ENCODE measurements around the gene CDK16.

CDK16 gene

GRCh38 chrX:47218920-47219815 lies 687 bp downstream of the CDK16 start:
- Histone ChIP-seq H3K23ac (ENCODE audit: low read length) (no peak overlapping the region), H3K27ac (ENCODE audit: low read depth, low read length) (peak overlapping the region; percentile 71), H4K12ac (ENCODE audit: low read depth, low read length) (peak overlapping the region; percentile 69), H3K4ac (ENCODE audit: low read depth, low read length) (peak overlapping the region; percentile 92), H2AK5ac (ENCODE audit: low read length) (peak overlapping the region; percentile 68), H3K4me1 (ENCODE audit: control insufficient read depth in 1 of 2, insufficient read depth in 2 of 2, low read length in 2 of 2) (peaks cover 12 to 16% of the 10 kb centered on the region in 2 experiments), H4K8ac (ENCODE audit: low read depth, low read length) (peak overlapping the region; percentile 41), H3K27me3 (ENCODE audit: insufficient read depth, low read length) (no peaks in the 10 kb centered on the region), H3K9me3 (ENCODE audit: insufficient read depth, low read depth, low read length) (peaks cover 4% of the 10 kb centered on the region), H4K91ac (ENCODE audit: low read depth, low read length) (peak overlapping the region; percentile 92), H3K4me3 (ENCODE audit: low read depth, low read length) (peak overlapping the region; percentile 96), H3K14ac (ENCODE audit: low read length) (peak overlapping the region; percentile 99), H3K36me3 (ENCODE audit: control insufficient read depth in 1 of 2, insufficient read depth in 2 of 2, low read length in 2 of 2) (peaks cover 32 to 43% of the 10 kb centered on the region in 2 experiments), H3K79me2 (ENCODE audit: control insufficient read depth, insufficient read depth, low read length, poor library complexity) (peaks cover 15% of the 10 kb centered on the region), H2AFZ (ENCODE audit: insufficient read depth, low read length, poor library complexity) (peak overlapping the region; percentile 82), H3K4me2 (ENCODE audit: low read length) (peak overlapping the region; percentile 86), H2BK5ac (ENCODE audit: low read depth, low read length, poor library complexity) (peak overlapping the region; percentile 91), H3K79me1 (ENCODE audit: low read length) (peaks cover 11% of the 10 kb centered on the region), H2BK12ac (ENCODE audit: low read length) (no peak overlapping the region), H2BK120ac (ENCODE audit: insufficient read depth, low read length, poor library complexity) (peak overlapping the region; percentile 81), H3K18ac (ENCODE audit: low read length) (peak overlapping the region; percentile 91), H3K9ac (ENCODE audit: low read length) (peak overlapping the region; percentile 94)
- no peak for DNase-seq
- WGBS (ENCODE audit: extremely low coverage, insufficient coverage, insufficient read length): no CpG with 5 or more reads among the region's 60 CpGs

GRCh38 chrX:47221756-47222155 lies 3.3 kb downstream of the CDK16 start:
- no peak overlapping the region for H2BK12ac ChIP-seq (ENCODE audit: low read length)
- H2BK5ac ChIP-seq (ENCODE audit: low read depth, low read length, poor library complexity): no peak overlapping the region
- H2AK5ac ChIP-seq (ENCODE audit: low read length): no peak overlapping the region
- no peak overlapping the region for H3K18ac ChIP-seq (ENCODE audit: low read length)
- peaks cover 11% of the 10 kb centered on the region for H3K79me1 ChIP-seq (ENCODE audit: low read length)
- no peak overlapping the region for H3K4me3 ChIP-seq (ENCODE audit: low read depth, low read length)
- peak overlapping the region; percentile 29 for H3K4ac ChIP-seq (ENCODE audit: low read depth, low read length)
- no peak overlapping the region for H4K12ac ChIP-seq (ENCODE audit: low read depth, low read length)
- no peak overlapping the region for H3K14ac ChIP-seq (ENCODE audit: low read length)
- peaks cover 9 to 13% of the 10 kb centered on the region in 2 experiments for H3K4me1 ChIP-seq (ENCODE audit: control insufficient read depth in 1 of 2, insufficient read depth in 2 of 2, low read length in 2 of 2)
- no peaks in the 10 kb centered on the region for H3K27me3 ChIP-seq (ENCODE audit: insufficient read depth, low read length)
- no peak overlapping the region for H3K27ac ChIP-seq (ENCODE audit: low read depth, low read length)
- whole genome bisulfite sequencing (ENCODE audit: extremely low coverage, insufficient coverage, insufficient read length): no CpG with 5 or more reads among the region's 4 CpGs
- no peak overlapping the region for H2BK120ac ChIP-seq (ENCODE audit: insufficient read depth, low read length, poor library complexity)
- no peak overlapping the region for H4K91ac ChIP-seq (ENCODE audit: low read depth, low read length)
- H3K23ac ChIP-seq (ENCODE audit: low read length): no peak overlapping the region
- no peak for DNase-seq
- no peak overlapping the region for H3K4me2 ChIP-seq (ENCODE audit: low read length)
- H4K8ac ChIP-seq (ENCODE audit: low read depth, low read length): no peak overlapping the region
- no peak overlapping the region for H3K9ac ChIP-seq (ENCODE audit: low read length)
- peaks cover 4% of the 10 kb centered on the region for H3K9me3 ChIP-seq (ENCODE audit: insufficient read depth, low read depth, low read length)
- no peak overlapping the region for H2AFZ ChIP-seq (ENCODE audit: insufficient read depth, low read length, poor library complexity)
- H3K79me2 ChIP-seq (ENCODE audit: control insufficient read depth, insufficient read depth, low read length, poor library complexity): peaks cover 15% of the 10 kb centered on the region
- peaks cover 38 to 45% of the 10 kb centered on the region in 2 experiments for H3K36me3 ChIP-seq (ENCODE audit: control insufficient read depth in 1 of 2, insufficient read depth in 2 of 2, low read length in 2 of 2)

- H3K23ac ChIP-seq (ENCODE audit: low read length): no peak overlapping the region
- no peak overlapping the region for H4K12ac ChIP-seq (ENCODE audit: low read depth, low read length)
- H3K18ac ChIP-seq (ENCODE audit: low read length): no peak overlapping the region
- H3K27ac ChIP-seq (ENCODE audit: low read depth, low read length): no peak overlapping the region
- peaks cover 4% of the 10 kb centered on the region for H3K9me3 ChIP-seq (ENCODE audit: insufficient read depth, low read depth, low read length)
- H4K8ac ChIP-seq (ENCODE audit: low read depth, low read length): no peak overlapping the region
- H3K4me3 ChIP-seq (ENCODE audit: low read depth, low read length): no peak overlapping the region
- no peak overlapping the region for H4K91ac ChIP-seq (ENCODE audit: low read depth, low read length)
- no peak for DNase-seq
- peaks cover 15% of the 10 kb centered on the region for H3K79me2 ChIP-seq (ENCODE audit: control insufficient read depth, insufficient read depth, low read length, poor library complexity)
- H2BK12ac ChIP-seq (ENCODE audit: low read length): no peak overlapping the region
- H3K27me3 ChIP-seq (ENCODE audit: insufficient read depth, low read length): no peaks in the 10 kb centered on the region
- peaks cover 45 to 53% of the 10 kb centered on the region in 2 experiments for H3K36me3 ChIP-seq (ENCODE audit: control insufficient read depth in 1 of 2, insufficient read depth in 2 of 2, low read length in 2 of 2)
- H3K9ac ChIP-seq (ENCODE audit: low read length): no peak overlapping the region
- no peak overlapping the region for H3K14ac ChIP-seq (ENCODE audit: low read length)
- H3K4ac ChIP-seq (ENCODE audit: low read depth, low read length): no peak overlapping the region
- H3K4me1 ChIP-seq (ENCODE audit: control insufficient read depth in 1 of 2, insufficient read depth in 2 of 2, low read length in 2 of 2): peaks cover 7 to 10% of the 10 kb centered on the region in 2 experiments
- H3K4me2 ChIP-seq (ENCODE audit: low read length): no peak overlapping the region
- WGBS (ENCODE audit: extremely low coverage, insufficient coverage, insufficient read length): no CpG with 5 or more reads among the region's 10 CpGs
- no peak overlapping the region for H2AK5ac ChIP-seq (ENCODE audit: low read length)
- no peak overlapping the region for H2BK120ac ChIP-seq (ENCODE audit: insufficient read depth, low read length, poor library complexity)
- H2BK5ac ChIP-seq (ENCODE audit: low read depth, low read length, poor library complexity): no peak overlapping the region
- peaks cover 11% of the 10 kb centered on the region for H3K79me1 ChIP-seq (ENCODE audit: low read length)
- H2AFZ ChIP-seq (ENCODE audit: insufficient read depth, low read length, poor library complexity): no peak overlapping the region
Observed at GRCh38 chrX:47222751-47223350, 4.4 kb downstream of the CDK16 start.

GRCh38 chrX:47223476-47224250 lies 5.2 kb downstream of the CDK16 start:
- Histone ChIP-seq H3K4me1 (ENCODE audit: control insufficient read depth in 1 of 2, insufficient read depth in 2 of 2, low read length in 2 of 2) (peaks cover 7 to 10% of the 10 kb centered on the region in 2 experiments), H3K18ac (ENCODE audit: low read length) (no peak overlapping the region), H3K9me3 (ENCODE audit: insufficient read depth, low read depth, low read length) (peaks cover 4% of the 10 kb centered on the region), H3K27me3 (ENCODE audit: insufficient read depth, low read length) (no peaks in the 10 kb centered on the region), H2BK120ac (ENCODE audit: insufficient read depth, low read length, poor library complexity) (no peak overlapping the region), H4K8ac (ENCODE audit: low read depth, low read length) (no peak overlapping the region), H3K9ac (ENCODE audit: low read length) (no peak overlapping the region), H3K4ac (ENCODE audit: low read depth, low read length) (no peak overlapping the region), H2AFZ (ENCODE audit: insufficient read depth, low read length, poor library complexity) (no peak overlapping the region), H3K27ac (ENCODE audit: low read depth, low read length) (no peak overlapping the region), H2BK5ac (ENCODE audit: low read depth, low read length, poor library complexity) (no peak overlapping the region), H3K14ac (ENCODE audit: low read length) (no peak overlapping the region), H3K79me1 (ENCODE audit: low read length) (peaks cover 6% of the 10 kb centered on the region), H3K23ac (ENCODE audit: low read length) (no peak overlapping the region), H3K36me3 (ENCODE audit: control insufficient read depth in 1 of 2, insufficient read depth in 2 of 2, low read length in 2 of 2) (peaks cover 48 to 57% of the 10 kb centered on the region in 2 experiments), H3K4me3 (ENCODE audit: low read depth, low read length) (no peak overlapping the region), H2AK5ac (ENCODE audit: low read length) (no peak overlapping the region), H4K12ac (ENCODE audit: low read depth, low read length) (no peak overlapping the region), H4K91ac (ENCODE audit: low read depth, low read length) (no peak overlapping the region), H3K4me2 (ENCODE audit: low read length) (no peak overlapping the region), H3K79me2 (ENCODE audit: control insufficient read depth, insufficient read depth, low read length, poor library complexity) (peaks cover 14% of the 10 kb centered on the region), H2BK12ac (ENCODE audit: low read length) (no peak overlapping the region)
- no peak for DNase-seq
- no CpG with 5 or more reads among the region's 13 CpGs for WGBS (ENCODE audit: extremely low coverage, insufficient coverage, insufficient read length)

All from trophoblast cell (in vitro differentiated cells and primary cell).